WERI-Rb-1 (cell line): ENCODE data around the gene RTN4RL1.

Experiments used
- DNase-seq: peaks from one replicate; pipeline ENCODE4 v3.0.0-alpha.2; 2020
- H3K27ac ChIP-seq: fragments of 250-450 bp; sonication (Bioruptor Pico); 2 replicates; pipeline ENCODE4 v1.5.1; 2020; ENCODE audit warnings: mild to moderate bottlenecking, moderate library complexity
- H3K27me3 ChIP-seq: fragments of 250-450 bp; sonication (Bioruptor Pico); 2 replicates; pipeline ENCODE4 v1.5.1; 2021; ENCODE audit warnings: mild to moderate bottlenecking, low read depth, moderate library complexity; ENCODE audit not compliant: insufficient read depth, severe bottlenecking
- H3K36me3 ChIP-seq: fragments of 250-450 bp; sonication (Bioruptor Pico); 2 replicates; pipeline ENCODE4 v1.5.1; 2020; ENCODE audit warnings: mild to moderate bottlenecking, moderate library complexity
- H3K4me3 ChIP-seq: 2 replicates; pipeline ENCODE4 v1.5.1; 2011; ENCODE audit warnings: low read depth, mild to moderate bottlenecking, control low read depth, low read length
- H3K9me3 ChIP-seq: fragments of 250-450 bp; sonication (Bioruptor Pico); 2 replicates; pipeline ENCODE4 v1.5.1; 2021; ENCODE audit warnings: mild to moderate bottlenecking, moderate library complexity; ENCODE audit not compliant: severe bottlenecking
- TF ChIP-seq, protein P1 (sequence below): IDR thresholded peaks from 2 replicates; pipeline ENCODE4 v1.5.1; 2011; ENCODE audit warnings: low read depth, mild to moderate bottlenecking, control low read depth, inconsistent platforms, low read length

Gene RTN4RL1

DNA sequence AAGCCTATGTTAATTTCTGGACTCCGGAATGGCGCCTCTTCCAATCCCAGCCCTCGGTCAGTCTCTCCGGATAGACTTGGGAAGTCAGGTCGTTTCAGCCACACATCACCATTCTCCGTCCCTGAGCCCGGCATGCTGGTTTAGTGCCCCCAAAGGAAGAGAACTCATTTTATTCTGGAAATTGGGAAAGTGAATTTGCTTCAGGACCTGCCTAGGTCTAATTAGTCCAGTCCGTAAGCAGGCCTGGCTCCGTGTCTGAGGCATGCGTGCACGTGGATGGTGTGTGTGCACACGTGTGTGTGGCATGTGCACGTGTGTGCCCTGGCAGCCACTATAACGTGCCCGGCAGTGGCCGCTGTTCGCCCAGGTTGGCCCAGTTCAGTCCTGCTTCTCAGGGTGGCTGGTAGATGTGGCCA, 117.9 kb downstream of the RTN4RL1 start:
- H3K27me3 ChIP-seq: no peaks in the 10 kb centered on the region
- DNase-seq: no peak
- peak overlapping the region; percentile 53; the same call in 1 of the 2 replicates for H3K4me3 ChIP-seq
- H3K27ac ChIP-seq: no peak overlapping the region
- TF ChIP-seq, protein P1, sequence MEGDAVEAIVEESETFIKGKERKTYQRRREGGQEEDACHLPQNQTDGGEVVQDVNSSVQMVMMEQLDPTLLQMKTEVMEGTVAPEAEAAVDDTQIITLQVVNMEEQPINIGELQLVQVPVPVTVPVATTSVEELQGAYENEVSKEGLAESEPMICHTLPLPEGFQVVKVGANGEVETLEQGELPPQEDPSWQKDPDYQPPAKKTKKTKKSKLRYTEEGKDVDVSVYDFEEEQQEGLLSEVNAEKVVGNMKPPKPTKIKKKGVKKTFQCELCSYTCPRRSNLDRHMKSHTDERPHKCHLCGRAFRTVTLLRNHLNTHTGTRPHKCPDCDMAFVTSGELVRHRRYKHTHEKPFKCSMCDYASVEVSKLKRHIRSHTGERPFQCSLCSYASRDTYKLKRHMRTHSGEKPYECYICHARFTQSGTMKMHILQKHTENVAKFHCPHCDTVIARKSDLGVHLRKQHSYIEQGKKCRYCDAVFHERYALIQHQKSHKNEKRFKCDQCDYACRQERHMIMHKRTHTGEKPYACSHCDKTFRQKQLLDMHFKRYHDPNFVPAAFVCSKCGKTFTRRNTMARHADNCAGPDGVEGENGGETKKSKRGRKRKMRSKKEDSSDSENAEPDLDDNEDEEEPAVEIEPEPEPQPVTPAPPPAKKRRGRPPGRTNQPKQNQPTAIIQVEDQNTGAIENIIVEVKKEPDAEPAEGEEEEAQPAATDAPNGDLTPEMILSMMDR: 0 out of 2 replicates have a peak, but pooled peaks have one; percentile 19
- no peaks in the 10 kb centered on the region for H3K36me3 ChIP-seq
- no peaks in the 10 kb centered on the region for H3K9me3 ChIP-seq

DNA sequence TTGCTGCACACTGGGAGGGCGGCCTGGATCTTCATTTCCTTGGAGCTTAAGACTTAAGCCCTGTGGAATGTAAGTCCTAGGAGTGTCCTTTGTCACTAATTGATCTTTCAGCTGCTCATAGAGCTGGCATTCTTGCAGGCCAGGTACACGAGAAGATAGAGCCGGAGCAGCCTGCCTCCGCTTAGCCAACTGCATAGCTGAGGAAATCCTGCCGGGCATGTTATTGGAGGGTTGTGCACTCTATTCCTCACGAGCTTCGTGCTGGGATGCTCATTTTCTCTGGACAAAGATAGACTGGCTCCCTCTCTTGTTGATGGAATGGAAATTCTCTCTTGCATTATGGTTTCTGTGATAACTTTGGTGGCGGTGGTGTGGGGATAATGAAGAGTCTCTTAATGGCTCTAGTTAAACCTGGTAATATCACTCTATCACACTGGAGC, 118.5 kb downstream of the RTN4RL1 start:
- no peak overlapping the region for H3K4me3 ChIP-seq
- H3K27ac ChIP-seq: no peak overlapping the region
- peak; percentile 49 for DNase-seq
- H3K9me3 ChIP-seq: no peaks in the 10 kb centered on the region
- no peaks in the 10 kb centered on the region for H3K36me3 ChIP-seq
- no peaks in the 10 kb centered on the region for H3K27me3 ChIP-seq
- TF ChIP-seq, protein P1: no peak

DNA sequence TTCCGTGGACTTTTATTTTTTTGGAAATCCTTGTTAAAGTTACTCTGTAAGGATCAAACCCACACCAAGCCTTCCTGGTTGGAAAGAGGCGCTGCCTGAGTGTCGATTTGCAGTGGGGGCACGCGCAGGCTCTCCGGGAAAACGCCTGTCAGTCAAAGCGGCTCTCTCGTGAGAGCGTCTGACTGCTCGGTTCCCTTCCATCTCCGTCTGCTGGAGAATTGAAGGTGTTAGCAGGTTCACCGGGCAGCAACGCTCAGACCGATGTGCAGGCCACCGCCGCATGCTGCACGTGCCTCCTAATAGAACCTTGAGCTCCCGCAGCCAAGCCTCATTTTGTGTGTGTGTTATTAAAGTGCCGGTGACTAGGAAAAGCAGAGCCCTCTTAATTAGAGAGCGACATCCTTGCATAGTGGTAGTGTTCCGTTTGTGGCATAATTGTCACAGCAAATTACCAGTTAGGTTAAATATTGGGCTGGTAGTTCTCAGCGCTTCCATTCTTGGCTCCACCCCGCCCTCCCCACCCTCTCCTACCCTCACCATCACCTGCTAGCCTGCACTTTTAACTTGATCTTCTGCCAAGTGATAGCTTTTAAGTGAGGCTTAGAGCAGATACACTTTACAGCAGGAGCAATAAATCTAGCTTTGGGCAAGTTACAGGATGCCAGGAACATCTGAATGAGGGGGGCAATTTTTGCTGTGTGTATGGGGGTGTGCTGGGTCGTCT, 119.8 kb downstream of the RTN4RL1 start:
- no peak for DNase-seq
- Histone ChIP-seq H3K4me3 (peak overlapping the region; percentile 32), H3K27me3 (no peaks in the 10 kb centered on the region), H3K36me3 (no peaks in the 10 kb centered on the region), H3K9me3 (no peaks in the 10 kb centered on the region), H3K27ac (no peak overlapping the region)
- TF ChIP-seq, protein P1: no peak

DNA sequence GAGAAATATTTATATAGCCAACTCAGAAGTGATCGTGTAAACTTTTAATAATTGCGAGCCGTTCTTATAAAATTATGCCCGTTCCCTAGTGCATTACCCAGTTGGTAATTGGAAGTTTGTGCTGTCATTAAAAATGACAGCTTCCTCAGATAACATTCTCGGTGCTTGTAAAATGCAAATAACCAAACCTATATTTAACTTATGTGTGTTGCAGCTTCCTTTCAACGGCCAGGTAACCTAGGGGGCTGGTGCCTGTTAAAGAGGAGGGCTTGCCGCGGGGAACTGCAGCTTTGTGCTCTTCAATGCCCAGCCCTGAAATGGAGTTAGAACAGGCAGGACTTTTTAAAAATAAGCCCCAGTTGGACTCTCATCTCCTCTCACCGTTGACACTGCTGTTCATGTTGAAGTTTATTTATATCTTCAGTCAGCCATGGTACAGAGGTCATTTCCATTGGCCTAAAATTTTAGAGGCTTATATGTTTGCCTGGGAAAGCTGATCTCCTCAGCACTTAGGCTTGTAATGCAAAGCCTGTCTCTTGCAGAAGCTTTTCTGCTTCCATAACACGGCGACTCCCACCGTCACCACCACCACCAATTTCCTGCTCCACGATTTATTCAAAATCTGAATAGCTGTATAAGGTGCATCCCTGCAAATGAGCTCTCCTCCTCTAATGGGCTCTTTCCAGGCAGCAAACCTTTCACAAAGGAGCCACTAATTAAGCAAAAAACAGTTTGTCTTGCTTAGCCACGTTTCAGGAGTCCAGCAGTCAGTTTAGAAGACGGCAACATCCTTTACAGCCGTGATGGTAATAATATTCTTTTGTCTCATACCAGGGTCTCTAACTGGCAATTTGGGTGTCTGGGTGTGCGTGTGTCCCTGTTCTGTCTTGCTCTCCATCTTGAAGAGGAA, 120.6 kb downstream of the RTN4RL1 start:
- Histone ChIP-seq H3K9me3 (no peaks in the 10 kb centered on the region), H3K36me3 (peaks cover under 1% of the 10 kb centered on the region; the same call in 1 of the 2 replicates), H3K27me3 (no peaks in the 10 kb centered on the region), H3K4me3 (peak overlapping the region; percentile 32), H3K27ac (no peak overlapping the region)
- TF ChIP-seq, protein P1: no peak
- no peak for DNase-seq

DNA sequence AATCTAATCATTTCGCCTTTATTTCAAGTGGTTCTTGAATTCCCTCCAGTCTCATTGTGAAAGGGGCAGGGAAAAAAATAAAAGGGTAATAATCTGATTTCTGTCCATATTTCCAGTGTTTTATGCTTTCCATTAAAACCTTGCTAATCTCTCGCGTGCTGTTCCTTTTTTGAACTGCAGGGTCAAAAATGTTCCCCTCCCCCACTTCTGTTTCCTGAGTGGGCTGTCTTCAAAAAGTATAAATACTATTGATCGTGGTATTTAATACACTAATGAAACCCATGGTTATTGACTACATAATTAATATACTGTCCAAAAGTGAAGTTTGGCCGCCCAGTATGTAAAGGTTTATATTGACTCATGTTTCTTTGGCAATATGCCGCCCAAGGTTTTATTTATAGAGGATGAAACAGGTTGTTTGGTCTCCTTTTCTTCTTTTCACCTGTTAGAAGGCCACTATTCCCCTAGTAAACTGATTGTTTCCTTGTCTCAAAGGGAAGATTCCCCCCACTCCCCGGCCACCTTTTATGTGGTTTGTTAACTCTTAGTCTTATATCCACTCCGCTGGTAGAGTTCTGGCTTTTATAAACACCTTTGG, 125.6 kb downstream of the RTN4RL1 start:
- TF ChIP-seq, protein P1: 0 out of 2 replicates have a peak, but pooled peaks have one; percentile 7
- H3K9me3 ChIP-seq: no peaks in the 10 kb centered on the region
- no peak overlapping the region for H3K27ac ChIP-seq
- no peak overlapping the region for H3K4me3 ChIP-seq
- no peak for DNase-seq
- H3K27me3 ChIP-seq: no peaks in the 10 kb centered on the region
- H3K36me3 ChIP-seq: peaks cover 49% of the 10 kb centered on the region
